ENCODE data around the gene GRB2. TPM values are rescaled to one million over a fixed set of nuclear protein-coding genes. Genes with fewer than 3 reads are reported as not detected.

The GRB2 gene
- total and polyA plus RNA-seq, 10 of the 15 experiments (the other 5 are each of a cell fraction or from before 2014, with no cell fraction given): 113 to 268 (median 158) TPM

DNA sequence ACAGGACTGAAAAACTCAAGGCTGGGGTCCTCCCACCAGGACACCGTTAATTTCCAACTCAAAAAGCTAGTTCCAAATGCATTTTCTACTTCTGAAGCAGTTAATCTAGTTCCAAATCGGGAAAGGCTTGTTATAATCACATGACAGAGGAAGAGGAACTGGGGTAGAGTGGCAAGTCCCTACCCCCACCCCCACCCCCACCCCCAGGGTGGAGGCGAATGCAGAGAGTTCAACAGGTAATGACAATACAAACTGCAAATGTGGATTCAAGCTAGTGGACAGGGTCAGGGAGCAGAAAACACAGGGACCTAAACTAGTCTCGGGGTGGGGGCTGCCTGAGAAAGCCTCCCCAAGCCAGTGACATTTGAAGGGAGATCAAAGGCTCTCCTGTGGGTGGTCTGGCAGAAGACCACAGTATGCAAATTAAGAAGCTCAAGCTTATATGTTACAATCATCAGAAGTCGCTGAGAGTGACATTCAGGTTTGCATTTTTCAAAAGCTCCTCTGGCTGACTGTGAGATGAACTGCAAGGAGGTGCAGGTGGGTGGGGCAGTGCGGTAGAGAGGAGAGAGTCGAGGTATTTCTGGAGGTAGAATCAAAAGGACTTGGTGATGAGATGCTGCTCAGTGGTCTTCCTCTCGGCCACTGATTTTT, 59.8 kb downstream of the GRB2 start (continued):
- TF ChIP-seq RUNX3 (IDR thresholded peaks at IDR 0.05; ENCODE audit: low read length) (peak; percentile 88), CUX1 (IDR thresholded peaks at IDR 0.05; ENCODE audit: insufficient replicate concordance, low read depth, low read length) (peak; percentile 11), ATF2 (IDR thresholded peaks at IDR 0.05; ENCODE audit: low read length) (no peak), CBX3 (IDR thresholded peaks at IDR 0.05; ENCODE audit: borderline replicate concordance, low read depth) (no peak), DPF2 (IDR thresholded peaks at IDR 0.05) (no peak; the same call in 1 of the 2 replicates), JUND (IDR thresholded peaks at IDR 0.05; ENCODE audit: low read depth, low read length) (no peak), HCFC1 (IDR thresholded peaks at IDR 0.05; ENCODE audit: low read length) (no peak), POLR2AphosphoS2 (IDR thresholded peaks at IDR 0.05; ENCODE audit: low read depth, low read length) (no peak; the same call in 1 of the 2 replicates), NR2F1 (conservative IDR thresholded peaks at IDR 0.05) (peak; percentile 65), BCL3 (IDR thresholded peaks at IDR 0.05; ENCODE audit: borderline replicate concordance, insufficient read depth, low read depth, low read length, poor library complexity, severe bottlenecking) (no peak), SUZ12 (IDR thresholded peaks at IDR 0.05; ENCODE audit: unreplicated experiment) (no peak)
- TF ChIP-seq, protein P1, sequence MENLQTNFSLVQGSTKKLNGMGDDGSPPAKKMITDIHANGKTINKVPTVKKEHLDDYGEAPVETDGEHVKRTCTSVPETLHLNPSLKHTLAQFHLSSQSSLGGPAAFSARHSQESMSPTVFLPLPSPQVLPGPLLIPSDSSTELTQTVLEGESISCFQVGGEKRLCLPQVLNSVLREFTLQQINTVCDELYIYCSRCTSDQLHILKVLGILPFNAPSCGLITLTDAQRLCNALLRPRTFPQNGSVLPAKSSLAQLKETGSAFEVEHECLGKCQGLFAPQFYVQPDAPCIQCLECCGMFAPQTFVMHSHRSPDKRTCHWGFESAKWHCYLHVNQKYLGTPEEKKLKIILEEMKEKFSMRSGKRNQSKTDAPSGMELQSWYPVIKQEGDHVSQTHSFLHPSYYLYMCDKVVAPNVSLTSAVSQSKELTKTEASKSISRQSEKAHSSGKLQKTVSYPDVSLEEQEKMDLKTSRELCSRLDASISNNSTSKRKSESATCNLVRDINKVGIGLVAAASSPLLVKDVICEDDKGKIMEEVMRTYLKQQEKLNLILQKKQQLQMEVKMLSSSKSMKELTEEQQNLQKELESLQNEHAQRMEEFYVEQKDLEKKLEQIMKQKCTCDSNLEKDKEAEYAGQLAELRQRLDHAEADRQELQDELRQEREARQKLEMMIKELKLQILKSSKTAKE (IDR thresholded peaks at IDR 0.05; ENCODE audit: low read depth, poor library complexity, severe bottlenecking): no peak
- TF ChIP-seq, protein P2, sequence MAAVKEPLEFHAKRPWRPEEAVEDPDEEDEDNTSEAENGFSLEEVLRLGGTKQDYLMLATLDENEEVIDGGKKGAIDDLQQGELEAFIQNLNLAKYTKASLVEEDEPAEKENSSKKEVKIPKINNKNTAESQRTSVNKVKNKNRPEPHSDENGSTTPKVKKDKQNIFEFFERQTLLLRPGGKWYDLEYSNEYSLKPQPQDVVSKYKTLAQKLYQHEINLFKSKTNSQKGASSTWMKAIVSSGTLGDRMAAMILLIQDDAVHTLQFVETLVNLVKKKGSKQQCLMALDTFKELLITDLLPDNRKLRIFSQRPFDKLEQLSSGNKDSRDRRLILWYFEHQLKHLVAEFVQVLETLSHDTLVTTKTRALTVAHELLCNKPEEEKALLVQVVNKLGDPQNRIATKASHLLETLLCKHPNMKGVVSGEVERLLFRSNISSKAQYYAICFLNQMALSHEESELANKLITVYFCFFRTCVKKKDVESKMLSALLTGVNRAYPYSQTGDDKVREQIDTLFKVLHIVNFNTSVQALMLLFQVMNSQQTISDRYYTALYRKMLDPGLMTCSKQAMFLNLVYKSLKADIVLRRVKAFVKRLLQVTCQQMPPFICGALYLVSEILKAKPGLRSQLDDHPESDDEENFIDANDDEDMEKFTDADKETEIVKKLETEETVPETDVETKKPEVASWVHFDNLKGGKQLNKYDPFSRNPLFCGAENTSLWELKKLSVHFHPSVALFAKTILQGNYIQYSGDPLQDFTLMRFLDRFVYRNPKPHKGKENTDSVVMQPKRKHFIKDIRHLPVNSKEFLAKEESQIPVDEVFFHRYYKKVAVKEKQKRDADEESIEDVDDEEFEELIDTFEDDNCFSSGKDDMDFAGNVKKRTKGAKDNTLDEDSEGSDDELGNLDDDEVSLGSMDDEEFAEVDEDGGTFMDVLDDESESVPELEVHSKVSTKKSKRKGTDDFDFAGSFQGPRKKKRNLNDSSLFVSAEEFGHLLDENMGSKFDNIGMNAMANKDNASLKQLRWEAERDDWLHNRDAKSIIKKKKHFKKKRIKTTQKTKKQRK (IDR thresholded peaks at IDR 0.05; ENCODE audit: low read depth, low read length): no peak

All from GM12878 (cell line).